Memory B cell (primary cell): ENCODE results near the gene JHY.
"Not testable (repeated sequence)": the region's sequence is repeated elsewhere in the genome, so short reads cannot be mapped to it uniquely, and the experiment has no call there.

Experiments used
- ATAC-seq: fragments of 150-1000 bp; cut with Tn5 transposase; 2 replicates; pipeline ENCODE4 v1.10.0; 2021; ENCODE audit warnings: low read depth, mild to moderate bottlenecking, moderate library complexity
- DNase-seq, 2 donors: peaks; one replicate each; pipeline ENCODE4 v3.0.0; 2022; ENCODE audit warnings: low spot score in 2 of 2
- H3K27ac Mint-ChIP-seq: one replicate; pipeline ENCODE4 v1.8.0; 2022; ENCODE audit warnings: mild to moderate bottlenecking, moderate library complexity, mixed read lengths
- H3K27me3 Mint-ChIP-seq: one replicate; pipeline ENCODE4 v1.8.0; 2022; ENCODE audit warnings: mixed read lengths
- H3K36me3 Mint-ChIP-seq: one replicate; pipeline ENCODE4 v1.8.0; 2022; ENCODE audit warnings: mild to moderate bottlenecking, mixed read lengths
- H3K4me1 Mint-ChIP-seq: one replicate; pipeline ENCODE4 v1.8.0; 2022; ENCODE audit warnings: mixed read lengths
- H3K4me3 Mint-ChIP-seq: one replicate; pipeline ENCODE4 v1.8.0; 2022; ENCODE audit warnings: mild to moderate bottlenecking, moderate library complexity, mixed read lengths
- H3K9me3 Mint-ChIP-seq: one replicate; pipeline ENCODE4 v1.8.0; 2022; ENCODE audit warnings: mixed read lengths

Gene JHY

DNA sequence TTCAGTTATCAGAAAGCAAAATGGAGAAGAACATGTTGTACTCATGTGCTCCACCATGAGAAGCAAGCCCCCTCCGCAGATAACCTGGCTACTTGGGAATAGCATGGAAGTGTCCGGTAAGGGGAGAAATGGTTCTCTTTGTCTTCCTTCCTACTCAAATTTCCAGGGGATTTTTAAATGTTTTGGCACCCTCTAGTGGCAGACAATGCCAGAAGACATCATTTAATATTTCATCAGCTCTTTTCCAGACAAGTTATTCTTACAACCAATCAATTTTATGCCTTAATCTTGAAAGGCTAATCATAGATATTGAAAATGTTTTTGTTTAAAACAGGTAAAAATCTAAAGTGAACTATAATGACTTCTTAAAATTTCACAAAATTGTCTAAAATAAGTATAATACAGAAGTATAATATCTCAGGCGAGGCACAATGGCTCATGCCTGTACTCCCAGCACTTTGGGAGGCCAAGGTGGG lies 28.6 kb upstream of the JHY start:
- Mint-ChIP-seq H3K27me3 (no peaks in the 10 kb centered on the region), H3K27ac (no peak overlapping the region), H3K4me1 (peaks cover 30% of the 10 kb centered on the region), H3K9me3 (no peaks in the 10 kb centered on the region), H3K36me3 (no peaks in the 10 kb centered on the region), H3K4me3 (no peak overlapping the region)
- no peak for ATAC-seq
- peak; percentile 49 to 64 for DNase-seq

DNA sequence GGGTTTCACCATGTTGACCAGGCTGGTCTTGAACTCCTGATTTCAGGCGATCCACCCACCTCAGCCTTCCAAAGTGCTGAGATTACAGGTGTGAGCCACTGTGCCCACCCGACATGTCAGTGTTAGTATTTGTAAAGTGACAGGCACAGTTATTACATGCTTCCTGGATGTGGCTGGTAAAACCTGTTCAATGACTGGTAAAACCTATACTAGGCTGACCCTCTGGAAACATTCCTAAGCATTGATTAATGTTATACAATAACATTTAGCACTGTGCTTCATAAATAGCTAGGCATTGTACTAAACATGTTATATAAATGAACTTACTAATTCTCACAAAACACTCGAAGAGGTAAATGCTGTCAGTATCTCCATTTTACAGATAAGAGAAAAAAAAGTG lies 20.9 kb upstream of the JHY start:
- no peak for ATAC-seq

DNA sequence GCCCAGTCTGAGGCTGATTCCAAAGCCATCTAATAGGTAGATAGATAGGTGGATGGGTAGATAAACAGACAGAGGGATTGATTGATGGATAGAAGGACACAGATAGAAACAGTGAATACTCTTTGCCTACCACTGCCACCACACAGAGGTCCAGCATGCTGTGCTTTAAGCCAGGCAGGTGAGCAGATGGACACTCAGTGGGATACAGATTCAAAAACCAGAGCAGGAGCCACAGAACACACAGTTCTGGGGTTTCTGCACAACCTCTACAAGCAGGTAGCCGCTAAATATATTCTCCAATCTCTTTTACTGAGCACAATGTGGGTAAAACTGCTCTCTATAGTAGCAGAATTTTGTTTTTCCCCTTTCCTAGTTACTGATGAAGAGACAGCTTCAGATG lies 20.5 kb upstream of the JHY start:
- H3K36me3 Mint-ChIP-seq, result no peaks in the 10 kb centered on the region
- DNase-seq (no peak), ATAC-seq (no peak)
- H3K4me3 Mint-ChIP-seq, result no peak overlapping the region
- H3K27me3 Mint-ChIP-seq, result peaks cover 10% of the 10 kb centered on the region
- H3K9me3 Mint-ChIP-seq, result no peaks in the 10 kb centered on the region
- H3K27ac Mint-ChIP-seq, result no peak overlapping the region
- peaks cover 6% of the 10 kb centered on the region for H3K4me1 Mint-ChIP-seq

More for the DNA sequence above, 20.9 kb upstream of the JHY start:
- no peaks in the 10 kb centered on the region for H3K36me3 Mint-ChIP-seq
- H3K4me1 Mint-ChIP-seq, result peaks cover 8% of the 10 kb centered on the region
- peaks cover 10% of the 10 kb centered on the region for H3K27me3 Mint-ChIP-seq
- no peaks in the 10 kb centered on the region for H3K9me3 Mint-ChIP-seq
- H3K27ac Mint-ChIP-seq, result no peak overlapping the region
- DNase-seq, result no peak
- H3K4me3 Mint-ChIP-seq, result no peak overlapping the region

DNA sequence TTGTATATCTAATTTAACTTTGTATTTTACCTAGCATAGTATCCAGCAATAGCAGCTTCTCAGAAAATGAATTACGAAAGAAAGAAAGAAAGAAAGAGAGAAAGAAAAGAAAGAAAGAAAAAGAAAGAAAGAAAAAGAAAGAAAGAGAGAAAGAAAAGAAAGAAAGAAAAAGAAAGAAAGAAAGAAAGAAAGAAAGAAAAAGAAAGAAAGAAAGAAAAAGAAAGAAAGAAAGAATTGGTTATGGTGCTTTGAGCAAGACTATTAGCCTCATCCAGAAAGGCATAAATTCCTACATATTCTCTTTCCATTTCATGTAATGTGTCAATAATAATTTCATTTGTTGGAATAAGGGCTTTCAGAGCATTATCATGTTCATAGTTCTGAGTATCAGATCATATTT lies 19.4 kb upstream of the JHY start:
- H3K9me3 Mint-ChIP-seq, H3K27ac Mint-ChIP-seq, DNase-seq, H3K4me1 Mint-ChIP-seq, ATAC-seq, H3K36me3 Mint-ChIP-seq, H3K4me3 Mint-ChIP-seq: not testable (repeated sequence)
- peaks cover 12% of the 10 kb centered on the region for H3K27me3 Mint-ChIP-seq

DNA sequence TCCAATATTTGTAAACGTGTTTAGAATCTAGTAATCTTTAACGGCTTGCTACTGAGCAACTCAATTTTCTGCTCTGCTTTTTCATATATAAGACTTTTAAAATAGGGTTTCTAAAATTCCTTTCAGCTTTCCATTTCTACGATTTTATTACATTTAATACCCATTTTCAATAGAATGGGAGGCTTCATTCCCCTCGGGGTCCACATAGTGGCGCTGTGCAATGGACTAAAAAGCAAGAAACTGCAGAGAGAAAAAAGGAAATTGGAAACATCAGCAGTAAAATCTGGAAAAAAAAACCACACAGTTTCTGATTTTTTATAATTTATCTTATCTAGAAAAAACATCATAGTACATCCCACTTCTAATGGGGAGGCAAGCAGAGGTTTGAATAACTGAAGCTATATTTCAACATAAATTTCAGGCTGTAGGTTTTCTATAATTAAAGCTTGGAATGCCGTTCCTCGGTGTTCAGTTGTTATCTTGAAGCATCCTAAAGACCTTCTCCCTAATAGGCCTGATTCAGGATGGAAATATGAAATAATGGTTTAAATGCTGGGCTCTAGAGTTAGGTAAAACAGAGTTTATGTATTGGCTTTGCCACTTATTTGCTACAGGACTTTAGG lies 18.7 kb upstream of the JHY start:
- peaks cover 6% of the 10 kb centered on the region for H3K4me1 Mint-ChIP-seq
- no peak overlapping the region for H3K27ac Mint-ChIP-seq
- DNase-seq (peak in 1 of 2 donors; percentile 22), ATAC-seq (no peak)
- no peaks in the 10 kb centered on the region for H3K36me3 Mint-ChIP-seq
- no peaks in the 10 kb centered on the region for H3K9me3 Mint-ChIP-seq
- peaks cover 12% of the 10 kb centered on the region for H3K27me3 Mint-ChIP-seq
- H3K4me3 Mint-ChIP-seq, result no peak overlapping the region

DNA sequence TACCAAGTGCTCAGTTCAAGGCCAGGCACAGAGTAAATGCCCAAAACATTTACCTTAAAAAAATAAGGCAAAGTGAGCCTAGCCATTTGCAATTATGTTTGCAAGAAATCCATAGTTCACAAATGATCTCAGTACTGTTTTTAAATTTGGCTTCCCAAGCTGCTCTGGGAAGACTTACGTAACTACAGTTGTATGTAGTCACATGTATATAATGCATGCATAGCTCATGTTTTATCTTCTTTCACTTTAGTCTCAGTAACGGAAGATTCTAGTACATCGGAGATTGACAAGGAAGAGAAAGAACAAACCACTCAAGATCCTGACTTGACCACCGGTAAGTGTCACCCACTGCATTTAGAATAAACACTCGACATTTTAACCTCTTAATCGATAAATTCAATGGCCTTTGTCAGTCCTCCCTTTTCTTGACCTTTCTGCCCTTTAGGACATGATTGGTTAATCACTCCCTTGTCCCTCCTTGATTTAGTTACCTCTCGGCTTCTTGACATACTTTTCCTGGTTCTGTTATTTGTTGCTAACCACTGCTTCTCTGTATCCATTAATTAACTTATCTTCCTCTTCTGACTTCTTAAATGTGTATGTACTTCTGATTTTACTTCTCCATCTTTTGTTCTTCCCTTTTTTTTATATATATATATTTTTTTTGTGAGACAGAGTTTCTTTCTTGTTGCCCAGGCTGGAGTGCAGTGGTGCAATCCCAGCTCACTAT lies 18.0 kb upstream of the JHY start:
- ATAC-seq (no peak), DNase-seq (no peak)
- Mint-ChIP-seq H3K4me3 (no peak overlapping the region), H3K36me3 (no peaks in the 10 kb centered on the region), H3K27ac (no peak overlapping the region), H3K9me3 (no peaks in the 10 kb centered on the region), H3K4me1 (peaks cover 6% of the 10 kb centered on the region), H3K27me3 (peaks cover 12% of the 10 kb centered on the region)

DNA sequence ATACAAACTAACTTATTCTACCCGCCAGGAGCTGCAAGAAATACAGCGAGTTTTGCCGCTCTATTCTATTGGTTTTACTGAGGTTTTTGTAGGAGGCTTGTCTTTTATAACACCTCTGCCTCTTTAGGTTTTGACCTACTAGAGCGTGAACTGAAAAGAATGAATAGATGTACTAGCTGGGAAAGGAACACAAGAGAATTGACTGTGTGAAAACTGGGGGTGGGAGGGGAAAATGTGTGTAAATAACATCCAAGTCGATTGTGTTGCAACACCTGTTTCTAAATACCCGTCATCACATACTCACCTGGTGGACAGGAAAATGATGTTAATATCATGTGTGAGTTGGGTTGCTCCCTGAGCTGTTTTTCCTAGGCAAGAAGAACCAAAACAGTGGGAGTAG lies 12.9 kb upstream of the JHY start:
- Mint-ChIP-seq H3K4me1 (peaks cover 6% of the 10 kb centered on the region), H3K36me3 (no peaks in the 10 kb centered on the region), H3K27ac (no peak overlapping the region), H3K4me3 (no peak overlapping the region), H3K9me3 (no peaks in the 10 kb centered on the region), H3K27me3 (peaks cover 8% of the 10 kb centered on the region)
- DNase-seq (no peak), ATAC-seq (no peak)

DNA sequence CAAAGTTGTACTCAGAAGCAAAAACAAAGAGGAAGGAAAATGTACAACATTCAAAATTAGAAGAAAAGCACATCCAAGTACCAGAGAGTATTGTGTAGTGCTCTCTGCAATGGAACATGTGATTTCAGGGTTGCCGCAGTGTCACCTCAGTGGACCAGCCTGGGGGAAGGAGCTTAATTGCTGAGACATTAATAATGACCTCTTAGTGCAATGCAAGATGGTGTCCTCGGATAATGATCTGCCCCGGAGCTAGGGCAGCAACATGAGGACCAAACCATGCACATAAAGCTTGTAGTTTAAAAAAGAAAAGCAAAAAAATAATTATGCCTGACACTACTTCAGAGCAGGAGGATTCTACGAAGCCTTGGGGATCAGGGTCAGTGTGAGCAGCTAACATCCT lies 11.3 kb upstream of the JHY start:
- no peak overlapping the region for H3K27ac Mint-ChIP-seq
- H3K9me3 Mint-ChIP-seq, result no peaks in the 10 kb centered on the region
- DNase-seq, result no peak
- no peak overlapping the region for H3K4me3 Mint-ChIP-seq
- no peak for ATAC-seq
- peaks cover 8% of the 10 kb centered on the region for H3K4me1 Mint-ChIP-seq
- no peaks in the 10 kb centered on the region for H3K36me3 Mint-ChIP-seq
- peaks cover 2% of the 10 kb centered on the region for H3K27me3 Mint-ChIP-seq

DNA sequence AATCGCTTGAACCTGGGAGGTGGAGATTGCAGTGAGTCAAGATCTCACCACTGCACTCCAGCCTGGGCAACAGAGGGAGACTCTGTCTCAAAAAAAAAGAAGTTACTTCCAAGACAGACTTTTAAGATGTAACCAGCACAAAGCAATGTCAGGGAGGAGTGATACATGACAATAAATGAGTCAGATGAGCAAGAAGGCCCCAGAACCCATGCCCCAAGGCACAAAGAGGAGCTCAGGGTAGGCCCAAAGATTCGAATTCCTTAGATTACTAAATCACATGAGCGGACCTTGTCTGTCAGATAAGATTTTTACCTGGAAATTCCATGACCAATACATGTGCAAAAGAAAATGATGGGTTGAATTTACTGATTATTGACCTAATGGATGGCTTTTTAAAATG lies 10.5 kb upstream of the JHY start:
- Mint-ChIP-seq H3K4me3 (no peak overlapping the region), H3K36me3 (no peaks in the 10 kb centered on the region), H3K27me3 (peaks cover 2% of the 10 kb centered on the region), H3K9me3 (no peaks in the 10 kb centered on the region), H3K27ac (no peak overlapping the region), H3K4me1 (peaks cover 9% of the 10 kb centered on the region)
- DNase-seq (no peak), ATAC-seq (no peak)

DNA sequence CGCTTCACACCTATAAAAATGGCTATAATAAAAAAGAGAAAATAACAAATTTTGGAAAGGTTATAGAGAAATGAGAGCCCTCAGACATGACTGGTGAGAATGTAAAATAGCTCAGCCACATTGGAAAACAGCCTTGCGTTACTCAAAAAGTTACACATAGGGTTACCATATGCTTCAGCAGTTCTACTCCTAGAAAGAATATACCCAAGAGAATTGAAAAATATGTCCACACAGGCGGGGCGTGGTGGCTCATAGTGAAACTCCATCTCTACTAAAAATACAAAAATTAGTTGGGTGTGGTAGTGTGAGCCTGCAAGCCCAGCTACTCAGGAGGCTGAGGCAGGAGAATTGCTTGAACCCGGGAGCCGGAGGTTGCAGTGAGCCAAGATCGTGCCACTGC lies 7.6 kb upstream of the JHY start:
- no peaks in the 10 kb centered on the region for H3K36me3 Mint-ChIP-seq

DNA sequence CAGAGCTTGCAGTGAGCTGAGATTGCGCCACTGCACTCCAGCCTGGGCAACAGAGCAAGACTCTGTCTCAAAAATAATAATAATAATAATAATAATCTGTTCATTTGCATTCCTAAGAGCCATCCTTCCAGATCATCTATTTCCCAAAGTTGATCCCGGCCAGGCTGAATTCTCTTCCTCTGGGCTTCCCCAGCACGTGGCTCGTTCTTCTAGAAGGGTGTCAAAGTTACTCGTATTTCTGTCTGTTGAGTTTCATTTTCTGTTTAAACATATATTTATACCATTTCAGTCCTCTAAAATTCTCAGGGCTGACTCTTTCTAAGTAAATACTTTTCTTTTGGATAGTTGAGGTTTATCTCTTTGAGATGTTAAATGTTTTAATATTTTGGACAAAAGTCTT lies 4.8 kb upstream of the JHY start:
- no peaks in the 10 kb centered on the region for H3K9me3 Mint-ChIP-seq
- DNase-seq (no peak), ATAC-seq (no peak)
- H3K4me1 Mint-ChIP-seq, result peaks cover 16% of the 10 kb centered on the region
- H3K36me3 Mint-ChIP-seq, result no peaks in the 10 kb centered on the region
- H3K27me3 Mint-ChIP-seq, result no peaks in the 10 kb centered on the region
- H3K27ac Mint-ChIP-seq, result peak overlapping the region; percentile 64
- peak overlapping the region; percentile 72 for H3K4me3 Mint-ChIP-seq

More for the DNA sequence above, 7.6 kb upstream of the JHY start:
- Mint-ChIP-seq H3K4me3 (peak overlapping the region; percentile 72), H3K27me3 (no peaks in the 10 kb centered on the region), H3K4me1 (peaks cover 16% of the 10 kb centered on the region), H3K9me3 (no peaks in the 10 kb centered on the region), H3K27ac (no peak overlapping the region)
- DNase-seq (no peak), ATAC-seq (peak; percentile 53)

DNA sequence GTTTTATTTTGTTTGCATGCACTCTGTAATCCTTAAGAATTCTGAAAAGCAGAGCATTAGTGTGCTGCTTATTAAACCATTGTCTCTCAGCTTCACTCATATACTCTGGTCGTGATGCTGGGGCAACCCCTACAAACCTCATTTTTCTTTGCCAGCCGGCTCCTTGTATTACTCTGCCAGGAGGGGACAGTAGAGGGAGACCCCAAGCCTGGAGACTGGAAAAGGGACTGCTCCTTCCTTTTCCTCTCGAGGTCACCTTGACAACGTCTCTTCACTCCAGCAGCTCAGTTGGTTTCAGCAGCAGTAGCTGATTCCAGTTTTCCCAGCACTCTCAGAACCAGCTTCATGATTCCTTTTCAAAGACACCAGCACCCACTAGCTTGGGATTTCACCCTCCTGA lies 2.8 kb upstream of the JHY start:
- no peak overlapping the region for H3K4me3 Mint-ChIP-seq
- peaks cover 13% of the 10 kb centered on the region for H3K4me1 Mint-ChIP-seq
- H3K27me3 Mint-ChIP-seq, result no peaks in the 10 kb centered on the region
- no peaks in the 10 kb centered on the region for H3K36me3 Mint-ChIP-seq
- DNase-seq (no peak), ATAC-seq (no peak)
- no peak overlapping the region for H3K27ac Mint-ChIP-seq
- no peaks in the 10 kb centered on the region for H3K9me3 Mint-ChIP-seq

DNA sequence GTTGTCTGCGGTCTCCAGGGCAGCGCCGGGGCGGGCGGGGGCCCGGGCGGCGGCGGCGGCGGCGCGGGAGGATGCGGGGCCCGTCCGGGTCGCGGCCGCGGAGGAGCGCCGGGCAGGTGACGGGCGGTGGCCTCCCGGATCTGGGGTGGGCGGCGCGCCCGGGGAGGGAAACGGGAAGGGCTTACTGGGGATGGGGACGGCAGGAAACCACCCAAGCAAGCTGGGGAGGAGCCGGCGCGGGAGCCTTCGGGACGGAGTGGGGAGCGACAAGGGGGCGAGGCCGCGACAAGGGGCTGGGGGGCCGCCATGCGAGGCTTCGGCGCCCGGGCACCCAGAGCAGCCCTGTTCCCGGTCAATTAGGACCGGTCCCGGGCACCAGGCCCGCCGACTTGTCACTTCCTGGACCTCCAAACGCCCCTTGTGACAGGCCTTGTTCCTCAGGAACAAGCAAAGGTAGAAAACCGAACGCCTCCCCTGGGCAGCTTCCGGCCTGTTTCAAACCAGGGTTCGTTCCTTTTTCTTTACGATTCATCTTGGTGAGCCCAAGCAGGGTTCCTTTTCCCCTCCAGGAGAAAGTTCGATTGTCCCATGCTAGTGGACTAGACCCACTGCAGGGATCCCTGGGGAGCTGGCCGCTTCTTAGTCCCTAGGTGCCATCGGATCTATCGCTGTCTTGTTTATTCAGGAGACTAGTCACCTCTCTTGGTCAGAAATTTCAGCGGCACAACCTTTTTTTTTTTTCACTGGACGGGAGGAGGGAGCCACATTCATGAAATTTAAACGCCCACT lies 492 bp downstream of the JHY start:
- no peaks in the 10 kb centered on the region for H3K27me3 Mint-ChIP-seq
- H3K36me3 Mint-ChIP-seq, result peaks cover 11% of the 10 kb centered on the region
- peak overlapping the region; percentile 90 for H3K27ac Mint-ChIP-seq
- peak; percentile 37 to 47 for DNase-seq
- ATAC-seq, result peak; percentile 80
- H3K4me1 Mint-ChIP-seq, result peaks cover 11% of the 10 kb centered on the region
- H3K4me3 Mint-ChIP-seq, result peak overlapping the region; percentile 89
- no peaks in the 10 kb centered on the region for H3K9me3 Mint-ChIP-seq

DNA sequence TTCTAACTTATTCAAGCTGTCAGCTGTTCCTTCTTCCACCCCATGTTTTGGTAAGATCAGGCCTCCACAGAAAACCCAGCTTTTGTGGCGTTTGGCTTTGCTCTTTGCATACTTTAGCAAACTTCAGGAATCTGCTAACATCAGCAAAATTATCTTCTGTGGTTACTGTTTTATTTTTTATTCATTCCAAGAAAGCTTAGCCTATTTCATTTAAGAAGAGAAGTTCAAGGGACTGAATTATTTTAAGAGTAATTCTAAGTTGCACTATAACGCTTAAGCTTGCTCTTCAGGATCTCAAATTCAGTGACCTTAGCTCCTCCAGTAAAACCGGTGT lies 1.1 kb downstream of the JHY start:
- peaks cover 11% of the 10 kb centered on the region for H3K36me3 Mint-ChIP-seq
- no peak for DNase-seq
- peak overlapping the region; percentile 89 for H3K4me3 Mint-ChIP-seq
- H3K27me3 Mint-ChIP-seq, result no peaks in the 10 kb centered on the region
- peak overlapping the region; percentile 90 for H3K27ac Mint-ChIP-seq
- ATAC-seq, result no peak
- peaks cover 7% of the 10 kb centered on the region for H3K4me1 Mint-ChIP-seq
- no peaks in the 10 kb centered on the region for H3K9me3 Mint-ChIP-seq
